Stomach (tissue), 4 donors: ENCODE data around the gene BUD13.

Experiments
- CTCF ChIP-seq, 7 experiments: fragments of 450-650 bp in 4 of 7; fragments of 200-600 bp in 3 of 7; sonication (generic) in 3 of 7; IDR thresholded peaks; one replicate each; pipeline ENCODE4 v1.5.1; 2016 to 2019; ENCODE audit warnings: antibody characterized with exemption in 7 of 7, control low read depth in 2 of 7, mild to moderate bottlenecking in 1 of 7
- EP300 ChIP-seq: sonication (generic); formaldehyde crosslinking; IDR thresholded peaks from one replicate; pipeline ENCODE4 v1.6.1; 2017; ENCODE audit warnings: antibody characterized with exemption
- POLR2A ChIP-seq, 4 donors: fragments of 450-650 bp; IDR thresholded peaks; one replicate each; pipeline ENCODE4 v1.6.1; 2016; ENCODE audit warnings: antibody characterized with exemption in 4 of 4, control low read depth in 2 of 4, mild to moderate bottlenecking in 1 of 4, moderate library complexity in 1 of 4

GRCh38 chr11:116774661-116775060 lies 1.9 kb upstream of the BUD13 start:
- TF ChIP-seq CTCF (IDR thresholded peaks at IDR 0.05) (no peak), EP300 (no peak), POLR2A (IDR thresholded peaks at IDR 0.05) (no peak)
